Keratinocyte (primary cell): ENCODE results near the gene SLC49A4. TPM values are rescaled to one million over a fixed set of nuclear protein-coding genes. Genes with fewer than 3 reads are reported as not detected.

ENCODE experiments used
- DNase-seq: peaks from one replicate; pipeline ENCODE4 v3.0.0-alpha.2; 2011; ENCODE audit warnings: low read depth, missing footprints, low spot score
- FAIRE-seq: peaks from 2 replicates; lab custom pipeline; 2011; peaks lifted over from hg19 to GRCh38; lab: Jason Lieb, UNC
- H2AFZ ChIP-seq: 2 replicates; pipeline ENCODE4 v1.6.0; 2012; ENCODE audit warnings: low read length, control low read depth, inconsistent platforms; ENCODE audit not compliant: control insufficient read depth
- H3K27ac ChIP-seq: 2 replicates; pipeline ENCODE4 v1.5.1; 2011; ENCODE audit warnings: low read length; ENCODE audit not compliant: control insufficient read depth, insufficient read depth
- H3K27me3 ChIP-seq: 3 replicates; pipeline ENCODE4 v1.6.0; 2011; ENCODE audit warnings: low read length; ENCODE audit not compliant: control insufficient read depth, insufficient read depth; ENCODE audit errors: extremely low read depth
- H3K36me3 ChIP-seq, 2 experiments: 2 replicates in 1 of 2; 3 replicates in 1 of 2; pipeline ENCODE4 v1.5.1; 2011; ENCODE audit warnings: low read length in 2 of 2, mild to moderate bottlenecking in 1 of 2; ENCODE audit not compliant: control insufficient read depth in 2 of 2, insufficient read depth in 2 of 2; ENCODE audit errors: extremely low read depth in 1 of 2
- H3K4me1 ChIP-seq: 3 replicates; pipeline ENCODE4 v1.5.1; 2011; ENCODE audit warnings: low read length; ENCODE audit not compliant: control insufficient read depth, insufficient read depth; ENCODE audit errors: extremely low read depth
- H3K4me2 ChIP-seq: 3 replicates; pipeline ENCODE4 v1.6.0; 2011; ENCODE audit warnings: low read depth, low read length; ENCODE audit not compliant: control insufficient read depth, insufficient read depth; ENCODE audit errors: extremely low read depth
- H3K4me3 ChIP-seq, 3 experiments: fragments of 200-600 bp in 1 of 3; sonication (generic) in 1 of 3; 2 replicates in 2 of 3; 3 replicates in 1 of 3; pipeline ENCODE4 v1.5.1; 2011 to 2016; ENCODE audit warnings: low read length in 3 of 3, mild to moderate bottlenecking in 3 of 3, control low read depth in 2 of 3, inconsistent platforms in 1 of 3, low read depth in 1 of 3, mixed read lengths in 1 of 3, mixed run types in 1 of 3, moderate library complexity in 1 of 3; ENCODE audit not compliant: control insufficient read depth in 2 of 3, insufficient read depth in 2 of 3; ENCODE audit errors: extremely low read depth in 1 of 3
- H3K79me2 ChIP-seq: 2 replicates; pipeline ENCODE4 v1.6.0; 2012; ENCODE audit warnings: low read length; ENCODE audit not compliant: control insufficient read depth, insufficient read depth
- H3K9ac ChIP-seq: 3 replicates; pipeline ENCODE4 v1.6.0; 2011; ENCODE audit warnings: low read length; ENCODE audit not compliant: control insufficient read depth, insufficient read depth; ENCODE audit errors: extremely low read depth
- H3K9me1 ChIP-seq: 3 replicates; pipeline ENCODE4 v1.6.0; 2011; ENCODE audit warnings: low read length; ENCODE audit not compliant: control insufficient read depth, insufficient read depth; ENCODE audit errors: extremely low read depth
- H3K9me3 ChIP-seq: 2 replicates; pipeline ENCODE4 v1.5.1; 2012; ENCODE audit warnings: low read depth, low read length; ENCODE audit not compliant: control insufficient read depth
- H4K20me1 ChIP-seq: 3 replicates; pipeline ENCODE4 v1.6.0; 2011; ENCODE audit warnings: low read length; ENCODE audit not compliant: control insufficient read depth, insufficient read depth; ENCODE audit errors: extremely low read depth
- EZH2 ChIP-seq: IDR thresholded peaks from one replicate; pipeline ENCODE4 v1.6.1; 2012; ENCODE audit warnings: inconsistent platforms, mild to moderate bottlenecking, low read length, moderate library complexity
- dilution Hi-C: fragments of 300-500 bp; cut with MboI; formaldehyde crosslinking; loops from one replicate; pipeline ENCODE4 v1.7.0; 2020; ENCODE audit warnings: low sequenced_read_pairs; ENCODE audit not compliant: extremely low pct_ligation_motif_present
- polyA plus RNA-seq, 5 experiments: library from polyadenylated mRNA; depleted of rRNA in 3 of 5; stranded (reverse) in 3 of 5; stranded (forward) in 1 of 5; unstranded in 1 of 5; fragments of >200 nt; gene quantifications; 1 replicate in 1 of 5; 2 replicates in 3 of 5; 3 replicates in 1 of 5; pipeline versions ENCODE4 v1.2.1 to v1.2.3, GENCODE V29; 2011 to 2012; ENCODE audit warnings: missing spikeins in 2 of 5, low read depth in 1 of 5, low replicate concordance in 1 of 5
- TF ChIP-seq, protein P1 (sequence below), 3 experiments: IDR thresholded peaks in 1 of 3; conservative IDR thresholded peaks in 1 of 3; optimal IDR thresholded peaks in 1 of 3; 2 replicates in 2 of 3; 3 replicates in 1 of 3; pipeline versions ENCODE3 to v1.5.1; 2011; ENCODE audit warnings: low read length in 3 of 3, mild to moderate bottlenecking in 3 of 3, moderate library complexity in 2 of 3, control low read depth in 1 of 3, inconsistent platforms in 1 of 3; ENCODE audit not compliant: insufficient read depth in 2 of 3; ENCODE audit errors: extremely low read depth in 1 of 3

SLC49A4 gene
- polyA plus RNA-seq, 1 donor (not counting 4 experiments of a cell fraction or from before 2014, with no cell fraction given): 18.2 TPM

GRCh38 chr3:122903171-122903570, 108.3 kb downstream of the SLC49A4 start:
- Histone ChIP-seq H3K4me2 (no peak overlapping the region), H3K9me1 (no peaks in the 10 kb centered on the region), H3K4me1 (peaks cover 14% of the 10 kb centered on the region), H3K9ac (no peak overlapping the region), H3K9me3 (no peaks in the 10 kb centered on the region), H3K27ac (no peak overlapping the region), H4K20me1 (no peaks in the 10 kb centered on the region), H3K27me3 (no peaks in the 10 kb centered on the region), H3K36me3 (no peaks in the 10 kb centered on the region), H3K4me3 (no peak overlapping the region), H2AFZ (no peak overlapping the region), H3K79me2 (no peaks in the 10 kb centered on the region)
- no peak for TF ChIP-seq EZH2
- TF ChIP-seq, protein P1, sequence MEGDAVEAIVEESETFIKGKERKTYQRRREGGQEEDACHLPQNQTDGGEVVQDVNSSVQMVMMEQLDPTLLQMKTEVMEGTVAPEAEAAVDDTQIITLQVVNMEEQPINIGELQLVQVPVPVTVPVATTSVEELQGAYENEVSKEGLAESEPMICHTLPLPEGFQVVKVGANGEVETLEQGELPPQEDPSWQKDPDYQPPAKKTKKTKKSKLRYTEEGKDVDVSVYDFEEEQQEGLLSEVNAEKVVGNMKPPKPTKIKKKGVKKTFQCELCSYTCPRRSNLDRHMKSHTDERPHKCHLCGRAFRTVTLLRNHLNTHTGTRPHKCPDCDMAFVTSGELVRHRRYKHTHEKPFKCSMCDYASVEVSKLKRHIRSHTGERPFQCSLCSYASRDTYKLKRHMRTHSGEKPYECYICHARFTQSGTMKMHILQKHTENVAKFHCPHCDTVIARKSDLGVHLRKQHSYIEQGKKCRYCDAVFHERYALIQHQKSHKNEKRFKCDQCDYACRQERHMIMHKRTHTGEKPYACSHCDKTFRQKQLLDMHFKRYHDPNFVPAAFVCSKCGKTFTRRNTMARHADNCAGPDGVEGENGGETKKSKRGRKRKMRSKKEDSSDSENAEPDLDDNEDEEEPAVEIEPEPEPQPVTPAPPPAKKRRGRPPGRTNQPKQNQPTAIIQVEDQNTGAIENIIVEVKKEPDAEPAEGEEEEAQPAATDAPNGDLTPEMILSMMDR (optimal IDR thresholded peaks at IDR 0.05 in 1 of 3, IDR thresholded peaks at IDR 0.05 in 1 of 3, conservative IDR thresholded peaks at IDR 0.05 in 1 of 3; ENCODE audit: extremely low read depth in 1 of 3, insufficient read depth in 2 of 3, low read length in 3 of 3): no peak
- DNase-seq (no peak), FAIRE-seq (no peak)
- dilution Hi-C loops: no loop called here

GRCh38 chr3:122907471-122907870, 112.6 kb downstream of the SLC49A4 start:
- peaks cover 5% of the 10 kb centered on the region for H3K4me1 ChIP-seq
- no peak overlapping the region for H3K9ac ChIP-seq
- dilution Hi-C loops: no loop called here
- H3K27me3 ChIP-seq: peaks cover 4% of the 10 kb centered on the region
- H3K4me3 ChIP-seq: no peak overlapping the region
- H3K36me3 ChIP-seq: no peaks in the 10 kb centered on the region
- H3K27ac ChIP-seq: no peak overlapping the region
- no peak overlapping the region for H3K4me2 ChIP-seq
- FAIRE-seq (no peak), DNase-seq (no peak)
- H2AFZ ChIP-seq: no peak overlapping the region
- no peaks in the 10 kb centered on the region for H3K9me3 ChIP-seq
- no peaks in the 10 kb centered on the region for H4K20me1 ChIP-seq
- no peaks in the 10 kb centered on the region for H3K79me2 ChIP-seq
- TF ChIP-seq EZH2: no peak
- TF ChIP-seq, protein P1 (optimal IDR thresholded peaks at IDR 0.05 in 1 of 3, IDR thresholded peaks at IDR 0.05 in 1 of 3, conservative IDR thresholded peaks at IDR 0.05 in 1 of 3; ENCODE audit: extremely low read depth in 1 of 3, insufficient read depth in 2 of 3, low read length in 3 of 3): no peak
- no peaks in the 10 kb centered on the region for H3K9me1 ChIP-seq
